Activated T-helper 17 cell treated with anti-CD3 and anti-CD28 coated beads, Interleukin-2, amount 50 U/mL, for 72 hours (primary cell): Measurements from ENCODE around the gene CDC42SE1. TPM values are rescaled to one million over a fixed set of nuclear protein-coding genes. Genes with fewer than 3 reads are reported as not detected.
A peak's percentile ranks its signal among the peaks of the same experiment; 100 is the strongest.

Experiments used
- ATAC-seq: fragments of 150-1000 bp; cut with Tn5 transposase; replicated peaks from 2 replicates; pipeline ENCODE4 v1.10.0; 2021; ENCODE audit warnings: mild to moderate bottlenecking, moderate library complexity
- H3K27ac Mint-ChIP-seq: one replicate; pipeline ENCODE4 v1.8.0; 2022; ENCODE audit warnings: mixed read lengths
- H3K27me3 Mint-ChIP-seq: one replicate; pipeline ENCODE4 v1.8.0; 2022; ENCODE audit warnings: mixed read lengths
- H3K36me3 Mint-ChIP-seq: one replicate; pipeline ENCODE4 v1.8.0; 2022; ENCODE audit warnings: low read depth, mild to moderate bottlenecking, mixed read lengths
- H3K4me1 Mint-ChIP-seq: one replicate; pipeline ENCODE4 v1.8.0; 2022; ENCODE audit warnings: mixed read lengths
- H3K4me3 Mint-ChIP-seq: one replicate; pipeline ENCODE4 v1.8.0; 2022; ENCODE audit warnings: mild to moderate bottlenecking, mixed read lengths
- H3K9me3 Mint-ChIP-seq: one replicate; pipeline ENCODE4 v1.8.0; 2022; ENCODE audit warnings: mixed read lengths
- total RNA-seq, 2 donors: library from RNA; stranded (reverse); gene quantifications; one replicate each; pipeline ENCODE4 v1.2.3, GENCODE V29; 2022

The CDC42SE1 gene
- total RNA-seq, 2 donors from 2014 or later: 99.7 to 121 TPM

DNA sequence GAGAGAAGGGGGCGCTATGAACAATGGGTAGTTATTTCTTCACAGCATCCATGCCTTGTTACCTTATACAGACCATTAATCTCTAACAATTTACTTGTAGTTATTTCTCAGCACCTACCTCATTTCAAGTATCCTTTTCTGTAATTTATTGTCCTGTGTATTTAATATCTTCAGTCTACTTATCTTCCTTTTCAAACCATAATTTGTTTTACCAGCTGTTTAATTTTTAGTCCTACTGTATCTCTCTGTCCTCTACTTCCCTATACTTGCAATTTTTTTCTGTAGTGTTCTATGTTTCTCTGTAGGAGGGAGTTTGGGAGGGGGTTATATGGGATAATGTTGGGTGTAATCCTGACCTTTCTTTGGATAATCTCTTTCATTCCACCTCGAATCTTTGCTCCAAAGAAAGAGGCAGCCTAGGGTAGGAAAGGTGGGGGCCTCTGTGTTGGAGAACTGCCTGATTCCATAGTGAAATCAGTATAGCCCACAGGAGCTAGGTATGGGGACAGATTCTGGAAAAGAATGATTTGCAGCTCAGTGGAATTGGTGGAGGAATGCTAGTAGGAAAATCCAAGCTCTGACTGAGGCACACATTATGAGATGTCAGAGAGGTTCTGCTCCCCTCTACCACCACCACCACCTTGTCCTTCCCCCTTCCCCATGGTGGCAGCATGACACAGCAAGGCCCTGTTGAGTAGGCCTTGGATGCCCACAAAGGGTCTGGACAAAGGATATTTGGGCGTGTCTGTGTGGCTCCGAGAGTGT is 1.4 kb upstream of the CDC42SE1 start:
- Mint-ChIP-seq H3K27ac (peak overlapping the region; percentile 99), H3K36me3 (peaks cover 38% of the 10 kb centered on the region)
- no peak for ATAC-seq

DNA sequence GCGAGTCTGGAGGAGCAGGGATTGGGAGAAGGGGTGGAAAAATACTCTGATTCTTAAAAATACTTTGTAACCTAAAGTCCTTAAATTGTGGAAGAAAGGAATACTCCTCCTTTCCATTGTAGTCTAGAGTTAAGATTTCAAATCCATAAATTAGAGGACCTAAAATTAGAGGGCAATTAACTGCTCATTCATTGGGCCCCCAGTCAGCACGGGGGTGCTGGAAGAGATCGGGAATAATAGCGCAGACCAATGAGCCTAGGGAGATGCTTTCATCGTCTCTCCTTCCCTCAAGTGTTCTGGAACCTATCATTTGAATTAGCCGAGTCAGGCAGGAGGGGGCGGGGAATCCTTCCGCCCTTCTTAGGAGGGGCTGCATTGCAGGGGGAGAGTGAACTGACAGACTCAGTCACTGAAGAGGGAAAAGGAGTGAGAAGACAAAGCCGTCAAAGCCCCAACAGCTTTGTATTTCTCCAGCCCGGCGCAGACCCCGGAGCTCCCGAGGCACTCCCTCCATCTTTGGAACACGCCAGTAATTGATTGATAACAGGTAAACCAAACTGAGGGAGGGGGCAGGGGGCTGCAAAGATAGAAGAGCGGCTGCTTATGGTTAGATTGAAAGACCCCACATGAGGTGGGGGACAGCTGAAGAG is 710 bp upstream of the CDC42SE1 start, which contains the start of gene MLLT11:
Gene MLLT11, plus strand, starts transcription at position 391 of the 650 bp plus-strand sequence. CDS start 6,828 bp downstream, outside the sequence.
- no peak for ATAC-seq
- H3K9me3 Mint-ChIP-seq: no peaks in the 10 kb centered on the region
- peak within 1 kb of the TSS; percentile 99 for H3K27ac Mint-ChIP-seq
- H3K4me3 Mint-ChIP-seq: peak within 1 kb of the TSS; percentile 97
- H3K27me3 Mint-ChIP-seq: no peaks in the 10 kb centered on the region
- peaks cover 27% of the 10 kb centered on the region for H3K4me1 Mint-ChIP-seq
- peaks cover 46% of the 10 kb centered on the region for H3K36me3 Mint-ChIP-seq

More for the DNA sequence above, 1.4 kb upstream of the CDC42SE1 start:
- Mint-ChIP-seq H3K4me3 (peak overlapping the region; percentile 97), H3K9me3 (no peaks in the 10 kb centered on the region), H3K4me1 (peaks cover 22% of the 10 kb centered on the region), H3K27me3 (no peaks in the 10 kb centered on the region)

DNA sequence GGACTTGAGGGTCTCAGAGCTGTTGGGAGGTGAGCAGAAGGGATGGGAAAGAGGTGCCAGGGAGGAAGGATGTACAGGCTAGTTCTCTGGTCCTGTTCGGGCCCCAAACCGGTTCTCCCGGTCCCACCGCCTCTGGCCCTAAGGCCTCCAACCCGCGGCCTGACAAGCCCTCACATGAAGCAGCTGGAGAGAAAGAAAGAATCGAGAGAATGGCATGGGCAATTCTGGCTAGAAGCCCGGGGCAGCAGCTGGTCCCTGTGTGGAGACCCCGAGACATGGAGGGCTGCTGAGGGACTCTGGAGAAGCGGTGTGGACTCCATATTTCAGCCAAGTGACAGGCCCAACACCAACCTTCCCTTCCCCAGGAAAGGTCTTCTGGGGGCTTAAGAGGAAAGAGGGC is 730 bp downstream of the CDC42SE1 start:
- Mint-ChIP-seq H3K4me1 (peaks cover 32% of the 10 kb centered on the region), H3K27me3 (no peaks in the 10 kb centered on the region), H3K27ac (peak overlapping the region; percentile 99), H3K4me3 (peak overlapping the region; percentile 97), H3K36me3 (peaks cover 60% of the 10 kb centered on the region), H3K9me3 (no peaks in the 10 kb centered on the region)
- no peak for ATAC-seq

DNA sequence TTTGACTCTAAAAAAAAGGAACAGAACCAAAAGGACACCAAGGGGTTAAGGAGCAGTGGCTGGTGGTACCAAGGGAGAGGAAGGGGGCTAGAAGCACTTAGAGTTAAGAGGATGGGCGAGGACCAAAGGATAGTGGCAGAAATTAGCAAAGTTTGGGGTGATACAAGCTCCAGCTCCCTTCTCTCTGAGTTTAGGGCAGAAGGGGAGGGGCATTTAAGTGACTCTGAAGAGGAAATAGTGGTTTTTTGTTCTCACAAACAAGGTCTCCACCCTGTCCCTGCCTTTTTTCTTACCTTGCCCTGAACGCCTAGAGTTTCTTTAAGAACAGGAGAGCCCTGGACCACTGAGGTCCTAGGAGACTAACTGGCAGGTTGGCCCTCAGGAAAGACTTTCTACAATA is 3.3 kb downstream of the CDC42SE1 start:
- Mint-ChIP-seq H3K36me3 (peaks cover 85% of the 10 kb centered on the region), H3K4me3 (peak overlapping the region; percentile 97), H3K4me1 (peaks cover 24% of the 10 kb centered on the region), H3K27ac (peak overlapping the region; percentile 99), H3K27me3 (no peaks in the 10 kb centered on the region), H3K9me3 (no peaks in the 10 kb centered on the region)
- no peak for ATAC-seq

GRCh38 chr1:151055581-151055980 is 3.8 kb downstream of the CDC42SE1 start:
- no peak for ATAC-seq
- Mint-ChIP-seq H3K4me1 (peaks cover 23% of the 10 kb centered on the region), H3K27ac (peak overlapping the region; percentile 99), H3K36me3 (peaks cover 91% of the 10 kb centered on the region), H3K27me3 (no peaks in the 10 kb centered on the region), H3K9me3 (no peaks in the 10 kb centered on the region), H3K4me3 (peak overlapping the region; percentile 97)

DNA sequence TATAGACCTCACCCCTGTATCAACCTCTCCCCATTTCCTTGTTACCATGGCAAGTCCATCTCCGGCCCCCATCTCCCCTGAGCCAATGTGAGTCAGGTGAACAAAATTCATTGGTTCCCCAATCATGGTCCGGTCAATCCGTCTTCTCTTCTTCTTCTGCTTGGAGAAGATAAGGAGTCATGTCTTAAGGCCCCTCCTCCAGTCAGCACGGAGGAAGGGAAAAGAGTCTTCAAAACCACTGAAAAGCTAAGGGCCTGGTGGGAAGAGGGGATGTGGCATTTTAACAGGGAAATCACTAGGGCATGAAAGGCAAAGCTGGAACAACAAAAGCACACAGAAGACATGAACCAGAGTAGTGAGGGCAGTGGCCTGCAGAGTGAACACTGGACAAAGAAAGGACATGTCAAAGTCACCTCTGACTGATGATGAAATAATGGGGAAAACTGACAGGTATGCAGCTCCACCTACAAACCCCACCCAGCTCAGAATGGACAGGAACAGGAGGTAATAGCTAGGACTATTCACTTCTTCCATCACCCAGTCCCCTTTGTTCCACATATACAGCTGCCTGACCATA is 4.4 kb downstream of the CDC42SE1 start:
- Mint-ChIP-seq H3K4me1 (peaks cover 23% of the 10 kb centered on the region), H3K27ac (peak overlapping the region; percentile 99), H3K27me3 (no peaks in the 10 kb centered on the region), H3K4me3 (peak overlapping the region; percentile 97), H3K9me3 (no peaks in the 10 kb centered on the region), H3K36me3 (peaks cover 96% of the 10 kb centered on the region)
- ATAC-seq: no peak

GRCh38 chr1:151051356-151052009 is 7.9 kb downstream of the CDC42SE1 start:
- Mint-ChIP-seq H3K36me3 (peaks cover 68% of the 10 kb centered on the region), H3K27me3 (no peaks in the 10 kb centered on the region), H3K9me3 (no peaks in the 10 kb centered on the region), H3K27ac (peak overlapping the region; percentile 80), H3K4me3 (no peak overlapping the region), H3K4me1 (peaks cover 24% of the 10 kb centered on the region)
- no peak for ATAC-seq

- peak overlapping the region; percentile 9 for H3K27ac Mint-ChIP-seq
- peaks cover 55% of the 10 kb centered on the region for H3K36me3 Mint-ChIP-seq
- H3K9me3 Mint-ChIP-seq: no peaks in the 10 kb centered on the region
- no peak for ATAC-seq
- H3K4me1 Mint-ChIP-seq: peaks cover 14% of the 10 kb centered on the region
- no peaks in the 10 kb centered on the region for H3K27me3 Mint-ChIP-seq
- no peak overlapping the region for H3K4me3 Mint-ChIP-seq
Observed at GRCh38 chr1:151050051-151050688, 9.3 kb downstream of the CDC42SE1 start.

- H3K36me3 Mint-ChIP-seq: peaks cover 48% of the 10 kb centered on the region
- no peak for ATAC-seq
- H3K27ac Mint-ChIP-seq: peak overlapping the region; percentile 9
- peaks cover 8% of the 10 kb centered on the region for H3K4me1 Mint-ChIP-seq
- no peaks in the 10 kb centered on the region for H3K9me3 Mint-ChIP-seq
- no peaks in the 10 kb centered on the region for H3K27me3 Mint-ChIP-seq
- H3K4me3 Mint-ChIP-seq: peak overlapping the region; percentile 89
Observed at GRCh38 chr1:151049458-151049857, 10.0 kb downstream of the CDC42SE1 start.

GRCh38 chr1:151048645-151049032 is 10.8 kb downstream of the CDC42SE1 start:
- H3K9me3 Mint-ChIP-seq: no peaks in the 10 kb centered on the region
- H3K4me3 Mint-ChIP-seq: peak overlapping the region; percentile 89
- ATAC-seq: no peak
- peaks cover 40% of the 10 kb centered on the region for H3K36me3 Mint-ChIP-seq
- H3K27ac Mint-ChIP-seq: peak overlapping the region; percentile 84
- no peaks in the 10 kb centered on the region for H3K27me3 Mint-ChIP-seq
- peaks cover 8% of the 10 kb centered on the region for H3K4me1 Mint-ChIP-seq

GRCh38 chr1:151047925-151048644 is 11.3 kb downstream of the CDC42SE1 start:
- Mint-ChIP-seq H3K27ac (peak overlapping the region; percentile 84), H3K36me3 (peaks cover 34% of the 10 kb centered on the region), H3K9me3 (no peaks in the 10 kb centered on the region), H3K4me3 (peak overlapping the region; percentile 89), H3K27me3 (no peaks in the 10 kb centered on the region), H3K4me1 (peaks cover 10% of the 10 kb centered on the region)
- ATAC-seq: peak; percentile 71

DNA sequence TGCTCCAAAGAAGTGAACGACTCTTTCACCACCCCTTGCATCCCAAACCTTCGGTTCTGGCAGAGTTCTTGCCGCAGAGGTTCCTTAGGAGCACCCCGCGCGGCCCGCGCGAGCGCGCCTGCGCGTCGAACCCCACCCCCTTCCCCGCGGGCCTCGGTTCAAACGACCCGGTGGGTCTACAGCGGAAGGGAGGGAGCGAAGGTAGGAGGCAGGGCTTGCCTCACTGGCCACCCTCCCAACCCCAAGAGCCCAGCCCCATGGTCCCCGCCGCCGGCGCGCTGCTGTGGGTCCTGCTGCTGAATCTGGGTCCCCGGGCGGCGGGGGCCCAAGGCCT is 11.9 kb downstream of the CDC42SE1 start, which contains the start of gene C1orf56:
Gene C1orf56, plus strand, starts transcription at position 161 of the 334 bp plus-strand sequence. Its CDS starts 97 bp downstream, at position 258.
- Mint-ChIP-seq H3K27ac (peak within 1 kb of the TSS; percentile 84), H3K4me1 (peaks cover 15% of the 10 kb centered on the region), H3K9me3 (no peaks in the 10 kb centered on the region), H3K36me3 (peaks cover 29% of the 10 kb centered on the region), H3K27me3 (no peaks in the 10 kb centered on the region), H3K4me3 (peak within 1 kb of the TSS; percentile 89)
- peak; percentile 79 for ATAC-seq

GRCh38 chr1:151043163-151043562 is 16.3 kb downstream of the CDC42SE1 start:
- Mint-ChIP-seq H3K4me3 (no peak overlapping the region), H3K27ac (peak overlapping the region; percentile 12), H3K4me1 (peaks cover 15% of the 10 kb centered on the region), H3K36me3 (no peaks in the 10 kb centered on the region), H3K9me3 (no peaks in the 10 kb centered on the region), H3K27me3 (no peaks in the 10 kb centered on the region)
- peak; percentile 47 for ATAC-seq
